Thymus (tissue), 11 donors: ENCODE data around the gene PCBP4. TPM values are rescaled to one million over a fixed set of nuclear protein-coding genes. Genes with fewer than 3 reads are reported as not detected.

ENCODE experiments used
- DNase-seq, 9 donors: peaks; one replicate each; pipeline ENCODE4 v3.0.0-alpha.2; 2013; ENCODE audit warnings: low spot score in 9 of 9, low read depth in 6 of 9, missing footprints in 1 of 9
- H3K27ac ChIP-seq, 2 donors: one replicate each; pipeline ENCODE4 v1.5.1; 2013; ENCODE audit warnings: control low read depth in 1 of 2, low read depth in 1 of 2, low read length in 1 of 2, mild to moderate bottlenecking in 1 of 2, moderate library complexity in 1 of 2
- H3K27me3 ChIP-seq, 2 donors: one replicate each; pipeline ENCODE4 v1.5.1; 2013; ENCODE audit warnings: low read length in 1 of 2; ENCODE audit not compliant: control insufficient read depth in 2 of 2, insufficient read depth in 1 of 2
- H3K36me3 ChIP-seq, 2 donors: one replicate each; pipeline ENCODE4 v1.5.1; 2013; ENCODE audit warnings: low read length in 1 of 2, mild to moderate bottlenecking in 1 of 2, moderate library complexity in 1 of 2; ENCODE audit not compliant: control insufficient read depth in 2 of 2, insufficient read depth in 2 of 2
- H3K4me1 ChIP-seq, 2 donors: one replicate each; pipeline ENCODE4 v1.5.1; 2013; ENCODE audit warnings: low read length in 2 of 2; ENCODE audit not compliant: control insufficient read depth in 2 of 2, insufficient read depth in 2 of 2
- H3K4me3 ChIP-seq, 2 donors: one replicate each; pipeline ENCODE4 v1.5.1; 2013; ENCODE audit warnings: low read length in 2 of 2, control low read depth in 1 of 2, mild to moderate bottlenecking in 1 of 2
- H3K9me3 ChIP-seq, 2 donors: one replicate each; pipeline ENCODE4 v1.5.1; 2013; ENCODE audit warnings: low read length in 1 of 2, mild to moderate bottlenecking in 1 of 2; ENCODE audit not compliant: control insufficient read depth in 2 of 2, insufficient read depth in 1 of 2
- WGBS: extraction: QIAGEN DNeasy Blood & Tissue Kit; methylation state at CpG from one replicate; pipeline ENCODE4 v1.1.7; 2013; 5-methylcytosine and 5-hydroxymethylcytosine counted together
- polyA plus RNA-seq: library from polyadenylated mRNA; stranded (reverse); fragments of 200-250 nt; gene quantifications from one replicate; pipeline ENCODE4 v1.2.3, GENCODE V29; 2013
- total RNA-seq: library from RNA; stranded (reverse); fragments of 120-200 nt; gene quantifications from one replicate; pipeline ENCODE4 v1.2.4, GENCODE V29; 2013
- donor health status: healthy.

The PCBP4 gene
- total and polyA plus RNA-seq, 2 donors: 6.1 to 21.0 TPM

DNA sequence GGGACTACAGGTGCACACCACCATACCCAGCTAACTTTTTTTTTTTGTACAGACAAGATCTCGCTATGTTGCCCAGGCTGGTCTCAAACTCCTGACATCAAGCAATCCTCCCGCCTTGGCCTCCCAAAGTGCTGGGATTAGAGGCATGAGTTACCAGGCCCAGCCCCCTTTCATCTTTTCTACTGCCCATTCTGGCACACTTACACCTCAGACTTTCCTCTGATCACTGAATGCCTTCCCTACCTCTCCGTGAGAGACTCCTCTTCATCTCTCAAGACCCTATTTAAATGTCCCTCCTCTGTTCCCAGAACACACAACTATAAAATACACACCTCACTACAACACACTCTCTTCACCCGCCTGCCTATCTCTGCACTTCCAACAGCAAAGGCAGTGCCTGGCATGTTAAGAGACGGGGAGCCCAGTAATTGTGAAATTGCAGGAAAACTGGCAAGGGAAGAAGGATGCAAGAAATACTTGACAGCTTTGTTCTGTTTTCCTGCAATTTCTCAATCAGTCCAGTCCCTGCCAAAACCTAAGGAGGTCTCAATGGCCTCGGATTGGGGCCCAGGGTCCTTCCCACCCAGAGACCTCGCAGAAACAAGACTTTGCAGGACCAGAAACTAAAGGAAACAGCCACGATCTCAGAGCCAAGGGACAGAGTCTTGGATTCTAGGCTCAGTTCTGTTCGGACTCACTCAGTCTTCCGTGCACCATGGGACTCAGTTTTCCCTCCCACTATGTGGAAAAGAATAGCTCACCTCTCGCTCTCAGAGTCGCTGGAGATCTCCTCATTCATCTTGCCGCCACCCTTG, 26.4 kb downstream of the PCBP4 start:
- Histone ChIP-seq H3K27ac (no peak overlapping the region), H3K36me3 (peaks cover 12 to 24% of the 10 kb centered on the region in 2 donors), H3K9me3 (no peaks in the 10 kb centered on the region), H3K4me1 (peaks cover 11 to 19% of the 10 kb centered on the region in 2 donors), H3K27me3 (no peaks in the 10 kb centered on the region), H3K4me3 (peak overlapping the region; percentile 59 to 73)
- DNase-seq: no peak
- 50% methylated on average over 13 of the region's 13 CpGs for WGBS

DNA sequence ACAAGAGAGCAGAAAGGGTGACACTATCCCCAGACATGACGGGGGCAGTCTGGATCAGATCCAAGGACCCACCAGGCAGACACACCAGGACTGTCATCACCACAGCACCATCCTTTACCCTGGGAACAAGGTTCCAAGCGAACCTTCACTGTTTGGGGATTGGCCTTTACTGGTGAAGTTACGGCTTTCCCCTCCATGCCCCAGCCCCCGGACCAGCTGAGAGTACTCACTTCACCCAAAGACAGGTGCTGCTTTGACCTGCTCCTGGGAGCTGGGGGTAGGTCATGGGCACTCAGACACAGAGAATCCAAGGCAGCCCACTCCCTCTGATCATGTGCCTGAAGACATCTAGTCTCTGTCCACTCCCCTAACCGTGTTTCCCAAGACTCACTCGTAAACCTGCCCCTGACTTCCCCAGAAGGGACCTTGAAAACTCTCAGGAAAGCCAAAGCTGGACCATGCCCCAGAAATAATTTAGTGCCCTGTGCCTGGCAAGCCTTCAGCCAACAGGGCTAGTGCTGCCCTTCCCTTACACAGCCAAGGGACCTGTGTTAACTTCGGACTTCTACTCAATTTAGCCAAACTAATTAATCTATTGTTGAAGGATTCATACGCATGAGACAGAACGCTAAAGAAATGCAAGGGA, 28.4 kb downstream of the PCBP4 start:
- Histone ChIP-seq H3K27ac (no peak overlapping the region), H3K4me1 (peaks cover 11 to 19% of the 10 kb centered on the region in 2 donors), H3K4me3 (no peak overlapping the region), H3K27me3 (no peaks in the 10 kb centered on the region), H3K36me3 (peaks cover 27 to 37% of the 10 kb centered on the region in 2 donors), H3K9me3 (no peaks in the 10 kb centered on the region)
- WGBS: 98% methylated on average over 9 of the region's 9 CpGs
- DNase-seq: no peak

DNA sequence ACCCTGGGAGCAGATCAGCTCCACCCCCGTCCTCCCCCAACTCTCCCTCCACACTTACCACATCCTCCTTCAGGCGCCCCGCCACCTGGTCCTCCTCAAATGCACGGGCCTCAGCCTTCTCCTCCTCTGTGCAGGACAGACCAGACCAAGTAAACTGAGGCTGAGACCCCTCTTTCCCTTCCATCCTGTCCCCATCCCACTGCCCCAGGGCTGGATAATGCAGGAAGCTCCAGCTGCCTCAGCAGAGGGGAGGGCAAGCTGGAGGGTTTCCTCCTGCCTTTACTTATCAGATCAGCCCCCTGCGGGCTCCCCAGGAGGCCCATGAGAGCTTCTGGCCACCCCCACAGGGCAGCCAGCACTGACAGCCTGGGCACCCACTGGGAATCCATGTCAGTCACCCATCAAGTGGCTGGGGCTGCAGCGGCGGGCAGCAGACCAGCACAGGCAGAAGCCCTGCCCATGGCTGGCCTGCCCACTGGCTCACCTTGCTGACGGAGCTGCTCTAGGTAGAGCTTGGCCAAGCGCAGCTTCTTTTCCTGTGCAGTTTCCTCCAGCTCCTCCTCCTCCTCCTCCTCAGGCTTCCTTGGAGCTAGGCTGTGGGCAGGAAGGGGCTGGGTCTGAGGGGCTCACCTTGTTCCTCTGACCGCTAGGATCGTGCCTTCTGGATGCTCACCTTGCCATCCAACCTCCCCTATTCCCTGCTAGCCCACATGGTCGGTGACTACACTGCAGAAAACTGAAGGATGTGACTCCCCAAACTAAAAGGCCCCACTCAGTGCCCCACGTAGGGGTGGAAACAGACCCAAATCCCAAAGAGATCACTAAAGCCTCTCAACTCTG, 29.4 kb downstream of the PCBP4 start:
- Histone ChIP-seq H3K9me3 (no peaks in the 10 kb centered on the region), H3K4me3 (no peak overlapping the region), H3K36me3 (peaks cover 34 to 47% of the 10 kb centered on the region in 2 donors), H3K4me1 (peaks cover 11 to 16% of the 10 kb centered on the region in 2 donors), H3K27me3 (no peaks in the 10 kb centered on the region), H3K27ac (no peak overlapping the region)
- WGBS: 85% methylated on average over 13 of the region's 13 CpGs
- DNase-seq: no peak

DNA sequence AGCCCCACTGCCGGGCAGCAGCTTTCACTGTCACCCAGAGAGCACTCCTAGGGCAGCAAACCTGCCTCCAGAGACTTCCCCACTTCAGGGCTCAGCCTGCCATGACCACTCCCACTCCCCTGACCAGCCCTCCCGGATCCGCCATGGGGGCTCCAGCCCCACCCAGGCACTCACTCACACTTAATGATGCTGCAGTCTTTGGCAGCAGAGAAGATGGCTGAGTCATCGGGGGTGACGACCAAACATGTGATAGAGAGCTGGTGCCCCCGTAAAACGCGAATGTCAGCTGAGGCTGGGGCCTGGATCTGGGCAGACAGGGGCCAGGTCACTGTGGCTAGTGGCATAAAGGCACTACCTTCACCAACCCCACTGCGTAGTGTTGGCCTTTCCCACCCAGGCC, 30.2 kb downstream of the PCBP4 start:
- Histone ChIP-seq H3K4me1 (peaks cover 7 to 9% of the 10 kb centered on the region in 2 donors), H3K27me3 (no peaks in the 10 kb centered on the region), H3K27ac (no peak overlapping the region), H3K9me3 (no peaks in the 10 kb centered on the region), H3K36me3 (peaks cover 36 to 50% of the 10 kb centered on the region in 2 donors), H3K4me3 (no peak overlapping the region)
- 97% methylated on average over 9 of the region's 9 CpGs for WGBS
- no peak for DNase-seq

DNA sequence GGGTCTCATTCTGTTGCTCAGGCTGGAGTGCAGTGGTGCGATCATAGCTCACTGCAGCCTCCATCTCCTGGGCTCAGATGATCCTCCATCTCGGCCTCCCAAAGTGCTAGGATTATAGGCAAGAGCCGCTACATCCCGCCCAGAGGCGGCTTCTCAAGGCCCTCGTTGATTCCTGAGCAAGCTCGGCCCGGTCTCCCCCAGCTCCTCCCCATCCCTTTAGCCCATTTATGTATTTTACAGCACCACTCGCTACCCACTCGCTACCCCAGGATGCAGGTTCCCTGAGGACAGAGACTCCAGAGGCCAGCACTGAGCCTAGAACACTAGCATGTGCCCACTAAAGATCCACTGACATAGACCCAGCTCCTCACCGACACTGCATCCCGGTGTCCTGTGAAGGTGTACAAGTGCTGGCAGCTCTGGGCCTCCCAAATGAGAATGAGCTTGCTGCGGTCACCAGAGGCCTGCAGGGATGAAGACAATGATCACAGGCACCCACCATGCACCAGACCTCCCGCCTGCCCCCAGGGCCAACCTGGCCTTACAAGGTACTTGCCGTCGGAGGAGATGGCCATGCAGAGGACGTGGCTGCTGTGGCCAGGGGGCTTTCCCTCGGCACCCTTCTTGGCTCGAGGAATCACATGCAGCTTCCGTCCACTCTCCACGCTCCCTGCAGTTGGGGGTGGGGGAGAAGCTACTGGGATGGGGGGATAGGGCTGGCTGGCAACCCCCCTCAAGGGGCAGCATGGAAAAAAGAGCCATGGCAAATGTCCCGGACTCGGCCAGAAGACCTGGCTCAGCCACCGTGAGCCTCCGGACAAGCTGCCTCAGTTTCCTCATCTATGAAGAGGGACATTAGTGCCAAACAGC, 31.1 kb downstream of the PCBP4 start:
- Histone ChIP-seq H3K27me3 (no peaks in the 10 kb centered on the region), H3K36me3 (peaks cover 36 to 50% of the 10 kb centered on the region in 2 donors), H3K27ac (no peak overlapping the region), H3K4me1 (peaks cover 2 to 4% of the 10 kb centered on the region in 2 donors), H3K4me3 (no peak overlapping the region), H3K9me3 (no peaks in the 10 kb centered on the region)
- WGBS: 98% methylated on average over 25 of the region's 25 CpGs
- no peak for DNase-seq

DNA sequence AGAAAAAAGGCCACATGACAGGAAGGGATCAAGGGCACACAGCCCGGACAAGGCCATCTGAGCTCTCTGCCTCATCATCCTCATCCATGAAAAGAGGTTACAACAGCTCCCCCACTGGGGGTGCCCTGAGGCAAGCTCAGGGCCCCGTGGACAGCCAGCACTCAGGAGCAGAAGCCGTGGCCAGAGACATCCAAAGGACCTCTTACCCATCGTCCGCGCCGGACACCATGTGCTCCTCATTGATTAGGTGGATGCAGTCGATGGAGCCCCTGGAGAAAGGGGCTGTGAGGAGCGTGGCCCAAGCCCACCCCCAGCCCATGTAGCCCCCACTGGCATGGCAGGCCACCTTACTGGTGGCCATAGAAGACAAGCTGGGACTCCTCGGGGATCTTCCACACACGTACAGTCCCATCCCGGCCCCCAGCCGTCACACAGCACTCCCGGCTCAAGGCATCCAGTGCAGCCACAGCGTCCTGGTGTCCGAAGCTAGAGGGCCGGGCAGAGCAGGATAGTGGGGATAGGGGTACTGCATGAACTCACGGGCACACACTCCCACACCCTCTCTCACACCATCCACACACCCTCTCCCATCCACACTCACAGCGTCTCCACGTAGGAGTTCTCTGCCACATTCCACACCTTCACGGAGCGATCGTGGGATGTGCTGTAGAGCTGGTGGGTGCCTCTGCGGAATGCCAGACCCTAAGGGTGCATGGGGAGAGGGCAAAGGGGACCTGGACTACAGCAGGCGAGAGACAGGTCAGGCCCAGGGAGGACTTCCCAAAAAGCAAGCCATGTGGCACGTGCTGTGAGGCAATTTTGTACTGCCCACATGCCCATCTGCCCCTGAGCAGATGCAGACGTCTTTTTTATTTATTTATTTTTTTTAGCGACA, 32.0 kb downstream of the PCBP4 start:
- 98% methylated on average over 28 of the region's 28 CpGs for WGBS
- Histone ChIP-seq H3K36me3 (peaks cover 36 to 50% of the 10 kb centered on the region in 2 donors), H3K4me1 (no peaks in the 10 kb centered on the region), H3K27ac (no peak overlapping the region), H3K27me3 (no peaks in the 10 kb centered on the region), H3K9me3 (no peaks in the 10 kb centered on the region), H3K4me3 (no peak overlapping the region)
- no peak for DNase-seq

DNA sequence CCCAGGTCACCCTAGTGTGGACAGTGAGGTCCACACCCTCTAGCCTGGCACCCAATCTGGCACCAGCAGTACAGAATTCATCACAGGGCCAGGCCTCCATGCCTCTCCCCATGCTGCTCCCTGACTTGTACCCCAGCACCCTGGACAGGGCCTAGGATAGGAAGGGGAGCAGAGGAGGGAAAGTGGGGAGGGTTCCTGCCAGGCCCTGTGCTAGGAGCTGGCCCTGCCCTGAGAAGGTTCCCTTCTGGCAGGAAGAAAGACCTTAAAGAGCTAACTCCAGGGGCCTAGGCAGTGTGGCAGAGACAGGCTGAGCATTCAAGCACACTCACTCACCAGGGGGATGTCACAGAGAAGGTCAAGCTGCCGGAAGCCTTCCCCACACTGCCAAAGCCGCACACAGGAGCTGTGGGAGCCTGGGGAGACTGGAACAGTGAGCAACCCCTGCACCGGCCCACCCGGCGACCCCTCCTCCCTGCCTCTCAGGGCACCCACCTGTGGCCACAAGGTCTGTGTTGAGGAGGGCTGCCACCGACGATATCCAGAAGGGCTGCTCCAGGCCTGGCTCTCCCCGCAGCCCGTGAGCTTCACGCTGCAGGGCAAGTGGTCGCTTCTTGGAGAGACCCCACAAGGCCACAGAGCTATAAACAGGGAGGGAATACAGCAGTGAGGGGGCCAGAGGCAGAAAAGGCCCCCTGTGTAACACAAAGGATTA, 33.0 kb downstream of the PCBP4 start:
- whole genome bisulfite sequencing: 99% methylated on average over 11 of the region's 11 CpGs
- no peak overlapping the region for H3K27ac ChIP-seq
- H3K9me3 ChIP-seq: no peaks in the 10 kb centered on the region
- H3K4me1 ChIP-seq: no peaks in the 10 kb centered on the region
- H3K4me3 ChIP-seq: no peak overlapping the region
- H3K27me3 ChIP-seq: no peaks in the 10 kb centered on the region
- DNase-seq: no peak
- peaks cover 36 to 50% of the 10 kb centered on the region in 2 donors for H3K36me3 ChIP-seq
